Mucosa of stomach (tissue), 1 donor: ENCODE results near the gene PTPRR.

Source experiments
- H3K27me3 ChIP-seq: one replicate; pipeline ENCODE4 v1.7.0; 2013; ENCODE audit warnings: mild to moderate bottlenecking, low read length; ENCODE audit not compliant: control insufficient read depth, insufficient read depth
- H3K36me3 ChIP-seq: one replicate; pipeline ENCODE4 v1.7.0; 2013; ENCODE audit warnings: low read length; ENCODE audit not compliant: control insufficient read depth, insufficient read depth
- H3K4me1 ChIP-seq: one replicate; pipeline ENCODE4 v1.7.0; 2013; ENCODE audit warnings: mild to moderate bottlenecking, low read length; ENCODE audit not compliant: control insufficient read depth, insufficient read depth
- H3K4me3 ChIP-seq: one replicate; pipeline ENCODE4 v1.7.0; 2013; ENCODE audit warnings: low read length
- H3K9ac ChIP-seq: one replicate; pipeline ENCODE4 v1.7.0; 2013; ENCODE audit warnings: mild to moderate bottlenecking, low read length, moderate library complexity
- H3K9me3 ChIP-seq: one replicate; pipeline ENCODE4 v1.7.0; 2013; ENCODE audit warnings: mild to moderate bottlenecking, low read length, moderate library complexity; ENCODE audit not compliant: control insufficient read depth
- donor health status: Pancreatic carcinoma.

Gene PTPRR

DNA sequence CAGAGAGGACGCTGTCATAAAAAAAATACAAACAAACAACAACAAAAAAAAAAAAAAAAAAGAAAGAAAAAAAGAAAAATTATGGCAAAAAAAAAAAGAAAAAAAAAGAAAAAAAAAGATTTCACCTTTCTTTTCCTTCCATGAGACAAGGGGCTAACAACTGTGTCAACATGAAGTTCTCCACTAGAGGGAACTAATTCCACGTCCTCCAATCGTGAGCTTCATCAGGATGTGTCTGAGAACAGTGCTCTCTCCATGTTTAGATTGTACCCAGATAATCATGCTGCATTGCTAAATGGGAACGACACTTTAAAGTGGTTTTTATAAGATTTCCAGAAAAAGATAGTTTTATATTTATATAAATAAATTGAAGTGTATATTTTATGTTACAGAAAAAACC is 187.2 kb downstream of the PTPRR start:
- Histone ChIP-seq H3K4me1 (peaks cover 15% of the 10 kb centered on the region), H3K36me3 (no peaks in the 10 kb centered on the region), H3K9me3 (no peaks in the 10 kb centered on the region), H3K4me3 (no peak overlapping the region), H3K27me3 (no peaks in the 10 kb centered on the region), H3K9ac (no peak overlapping the region)

DNA sequence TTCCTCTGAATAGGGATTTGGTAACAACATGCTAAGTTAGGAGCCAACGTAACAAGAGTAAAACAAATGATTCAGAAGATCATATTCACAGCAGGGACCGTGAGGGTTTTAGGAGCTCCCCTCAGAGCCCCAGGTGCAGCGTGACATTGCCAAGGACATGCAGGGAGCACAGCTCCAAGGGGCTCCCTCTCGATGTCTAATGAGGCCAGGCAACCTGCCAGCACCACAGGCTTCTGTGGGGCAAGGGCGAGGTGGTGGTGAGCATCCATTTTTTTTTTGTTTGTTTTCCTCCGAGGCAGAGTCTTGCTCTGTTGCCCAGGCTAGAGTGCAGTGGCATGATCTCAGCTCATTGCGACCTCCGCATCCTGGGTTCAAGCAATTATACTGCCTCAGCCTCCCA is 188.3 kb downstream of the PTPRR start:
- Histone ChIP-seq H3K4me3 (no peak overlapping the region), H3K4me1 (peaks cover 15% of the 10 kb centered on the region), H3K36me3 (no peaks in the 10 kb centered on the region), H3K27me3 (no peaks in the 10 kb centered on the region), H3K9me3 (no peaks in the 10 kb centered on the region), H3K9ac (no peak overlapping the region)

DNA sequence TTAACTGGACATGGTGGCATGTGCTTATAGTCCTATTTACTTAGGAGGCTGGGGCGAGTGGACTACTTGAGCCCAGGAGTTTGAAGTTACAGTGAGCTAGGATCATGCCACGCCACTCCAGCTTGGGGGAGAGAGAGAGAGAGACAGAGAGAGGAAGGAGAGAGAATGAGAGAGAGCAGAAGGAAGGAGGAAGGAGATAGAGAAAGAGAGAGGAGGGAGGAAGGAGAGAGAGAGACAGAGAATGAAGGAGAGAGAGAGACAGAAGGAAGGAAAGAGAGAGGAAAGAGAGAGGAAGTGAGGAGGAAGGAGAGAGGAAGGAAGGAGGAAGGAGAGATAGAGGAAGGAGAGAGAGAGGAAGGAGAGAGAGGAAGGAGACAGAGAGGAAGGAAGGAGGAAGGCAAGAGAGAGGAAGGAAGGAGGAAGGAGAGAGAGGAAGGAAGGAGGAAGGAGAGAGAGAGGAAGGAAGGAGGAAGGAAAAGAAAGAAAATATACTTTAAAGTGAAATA is 189.8 kb downstream of the PTPRR start:
- Histone ChIP-seq H3K9me3 (no peaks in the 10 kb centered on the region), H3K4me3 (no peak overlapping the region), H3K9ac (no peak overlapping the region), H3K4me1 (no peaks in the 10 kb centered on the region), H3K27me3 (no peaks in the 10 kb centered on the region), H3K36me3 (no peaks in the 10 kb centered on the region)

DNA sequence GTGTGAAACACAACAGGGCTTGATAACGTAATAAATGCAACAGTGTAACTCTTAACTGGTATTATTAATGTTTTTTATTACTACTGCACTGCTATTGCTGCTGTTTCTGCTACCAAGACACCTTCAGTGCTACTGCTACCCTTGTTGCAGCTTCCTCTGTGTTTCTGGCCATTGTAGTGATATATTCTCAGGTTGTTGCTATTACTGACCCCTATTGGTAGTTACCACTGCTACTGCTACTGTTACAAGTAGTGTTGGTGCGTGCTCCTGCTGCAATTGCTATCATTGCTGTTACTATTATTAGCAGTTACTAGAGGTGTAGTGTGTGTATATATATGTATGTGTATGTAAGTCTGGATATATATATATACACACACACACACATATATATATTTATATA is 196.1 kb downstream of the PTPRR start:
- Histone ChIP-seq H3K27me3 (no peaks in the 10 kb centered on the region), H3K4me3 (no peak overlapping the region), H3K9me3 (no peaks in the 10 kb centered on the region), H3K4me1 (no peaks in the 10 kb centered on the region), H3K9ac (no peak overlapping the region), H3K36me3 (no peaks in the 10 kb centered on the region)

DNA sequence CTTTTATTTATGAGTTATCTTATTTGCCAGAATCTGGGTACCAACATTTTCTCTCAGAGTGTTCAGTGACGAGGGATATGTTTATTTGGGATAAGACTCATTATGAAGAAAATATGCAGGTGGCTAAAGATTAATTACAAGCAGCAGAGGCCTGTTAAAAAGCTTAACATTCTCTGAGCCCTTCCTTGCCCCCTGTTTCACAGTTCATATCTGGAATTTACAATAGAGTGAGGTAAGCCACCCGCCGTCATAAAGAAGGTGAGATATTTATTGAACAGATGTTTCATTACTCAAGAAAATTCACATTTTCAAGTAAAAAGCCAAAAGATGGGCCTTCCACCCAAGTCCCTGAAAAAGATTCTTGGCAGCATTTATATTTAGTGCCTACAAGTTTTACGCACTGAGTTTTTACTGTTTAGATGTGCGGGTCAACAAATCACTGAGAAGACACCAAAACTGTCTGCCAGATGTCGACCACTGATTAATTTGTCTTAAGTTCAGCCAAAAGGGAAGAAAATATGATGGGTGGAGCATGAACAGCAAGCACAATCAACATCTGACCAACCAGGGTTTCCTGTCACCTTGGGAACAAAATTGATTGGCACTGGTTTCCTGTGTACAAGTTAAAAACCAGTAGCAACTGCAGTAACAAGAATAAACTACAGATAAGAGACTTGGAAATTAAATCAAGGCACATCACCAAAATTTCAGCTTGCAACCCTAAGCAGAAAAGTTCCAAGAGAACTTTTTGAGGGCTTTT is 197.8 kb downstream of the PTPRR start:
- no peak overlapping the region for H3K4me3 ChIP-seq
- no peaks in the 10 kb centered on the region for H3K27me3 ChIP-seq
- no peaks in the 10 kb centered on the region for H3K9me3 ChIP-seq
- H3K9ac ChIP-seq: no peak overlapping the region
- no peaks in the 10 kb centered on the region for H3K4me1 ChIP-seq
- no peaks in the 10 kb centered on the region for H3K36me3 ChIP-seq

DNA sequence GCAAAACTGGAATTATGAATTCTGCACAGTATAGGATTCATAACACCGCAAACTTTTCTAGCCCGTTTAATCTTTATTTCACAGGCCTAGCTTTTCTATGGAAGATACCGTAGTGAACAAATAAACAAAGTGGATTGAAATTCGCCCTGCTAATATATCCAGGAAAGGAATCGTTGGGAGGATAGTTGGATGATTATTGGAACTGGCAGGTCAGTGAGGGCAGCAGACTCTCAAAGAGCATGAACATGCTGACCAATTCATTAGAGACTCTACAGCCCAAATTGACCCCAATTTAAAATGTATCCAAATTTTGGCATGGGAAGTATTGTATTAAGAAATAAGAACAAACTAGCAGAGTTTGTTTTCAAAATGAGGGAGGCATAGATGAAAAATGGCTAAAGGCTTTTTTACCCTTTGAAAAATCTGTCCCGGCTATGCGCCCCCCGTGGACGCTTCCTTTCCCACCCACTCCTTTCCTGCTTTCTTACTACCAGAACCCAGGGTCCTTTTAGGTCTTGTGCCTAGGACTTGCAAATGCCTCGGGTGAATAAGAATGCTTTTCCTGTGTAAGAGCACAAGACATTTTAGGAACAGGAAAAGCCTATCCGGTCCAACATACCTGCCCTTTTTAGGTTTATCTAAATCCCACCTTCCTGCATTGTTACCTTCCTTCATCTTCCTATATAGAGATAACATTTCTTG is 198.7 kb downstream of the PTPRR start:
- no peaks in the 10 kb centered on the region for H3K36me3 ChIP-seq
- H3K4me3 ChIP-seq: no peak overlapping the region
- no peak overlapping the region for H3K9ac ChIP-seq
- H3K27me3 ChIP-seq: no peaks in the 10 kb centered on the region
- no peaks in the 10 kb centered on the region for H3K4me1 ChIP-seq
- no peaks in the 10 kb centered on the region for H3K9me3 ChIP-seq

DNA sequence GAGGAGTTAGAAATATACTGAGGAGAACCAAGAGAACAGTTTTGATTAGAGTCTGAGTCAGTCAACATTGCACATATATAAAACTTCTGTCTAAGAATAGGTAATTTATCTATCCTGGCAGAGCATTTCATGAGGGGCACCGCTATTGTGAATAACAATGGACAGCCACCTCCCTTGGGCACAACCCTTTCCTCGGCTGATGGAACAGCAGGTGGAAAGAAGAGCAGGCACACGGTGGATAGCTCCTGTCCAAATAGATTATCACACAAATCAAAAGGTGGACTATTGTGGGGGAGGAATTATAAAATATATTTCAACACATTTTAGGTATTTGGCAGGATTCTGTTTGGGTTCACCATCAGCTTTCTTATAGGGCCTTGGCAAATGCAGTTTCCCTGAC is 199.3 kb downstream of the PTPRR start:
- no peaks in the 10 kb centered on the region for H3K9me3 ChIP-seq
- H3K27me3 ChIP-seq: no peaks in the 10 kb centered on the region
- no peaks in the 10 kb centered on the region for H3K4me1 ChIP-seq

DNA sequence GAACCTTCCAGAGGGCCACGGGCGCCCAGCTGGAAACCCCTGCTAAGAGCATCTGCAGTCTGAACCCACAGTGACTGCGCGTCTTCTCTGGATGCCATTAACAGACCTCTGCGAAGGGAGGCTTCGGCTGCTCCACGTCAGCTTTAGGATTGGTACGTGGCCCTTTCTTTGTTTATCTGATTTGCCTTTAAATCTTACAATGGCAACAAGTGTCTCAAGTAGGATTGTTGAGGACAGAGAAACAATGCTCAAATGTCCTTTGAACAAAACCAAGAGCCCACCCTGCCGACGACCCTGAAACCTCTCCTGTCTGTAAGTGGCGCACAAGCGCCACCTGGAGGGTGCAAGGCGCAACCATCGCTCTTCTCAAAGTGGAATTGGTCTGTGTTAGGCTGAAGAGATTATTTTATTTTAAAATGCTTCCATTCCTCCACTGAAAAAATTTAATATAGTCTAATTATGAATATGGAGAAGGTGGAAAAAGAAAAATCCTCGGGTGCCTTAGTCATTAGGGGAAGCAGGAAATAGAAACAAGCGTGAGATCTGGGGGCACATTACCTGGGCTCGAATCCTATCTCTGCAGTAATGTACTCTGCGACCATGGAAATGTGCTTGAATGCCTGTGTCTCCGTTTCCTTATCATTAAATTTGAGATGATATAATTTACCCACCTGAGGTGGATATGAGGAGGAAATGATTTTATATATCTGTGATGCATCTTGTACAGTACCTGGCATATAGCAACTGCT is 200.7 kb downstream of the PTPRR start:
- H3K4me3 ChIP-seq: no peak overlapping the region
- no peaks in the 10 kb centered on the region for H3K4me1 ChIP-seq
- H3K27me3 ChIP-seq: no peaks in the 10 kb centered on the region
- H3K9ac ChIP-seq: no peak overlapping the region
- no peaks in the 10 kb centered on the region for H3K36me3 ChIP-seq
- H3K9me3 ChIP-seq: no peaks in the 10 kb centered on the region

More for the DNA sequence above, 199.3 kb downstream of the PTPRR start:
- no peaks in the 10 kb centered on the region for H3K36me3 ChIP-seq
- H3K4me3 ChIP-seq: no peak overlapping the region
- no peak overlapping the region for H3K9ac ChIP-seq

DNA sequence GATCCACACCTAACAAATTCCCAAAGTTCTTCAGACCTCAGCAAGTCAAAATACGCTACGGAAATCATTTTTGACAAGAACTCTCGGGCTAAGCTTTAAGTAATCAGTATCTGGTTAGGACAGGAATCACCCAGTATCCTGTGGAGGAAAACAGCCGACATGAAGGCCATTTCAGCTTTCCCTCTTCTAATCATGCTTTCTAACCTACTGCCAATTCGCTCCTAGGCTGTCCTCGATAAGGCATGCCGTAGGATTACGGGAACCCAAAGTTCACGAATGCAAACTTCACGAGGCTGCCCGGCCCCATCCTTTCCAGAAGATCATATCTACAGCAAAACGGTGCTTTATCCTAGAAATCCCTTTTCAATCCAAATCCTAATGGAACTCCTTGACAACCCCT is 201.5 kb downstream of the PTPRR start:
- Histone ChIP-seq H3K4me1 (no peaks in the 10 kb centered on the region), H3K36me3 (no peaks in the 10 kb centered on the region), H3K27me3 (no peaks in the 10 kb centered on the region), H3K9me3 (no peaks in the 10 kb centered on the region), H3K4me3 (no peak overlapping the region), H3K9ac (no peak overlapping the region)

DNA sequence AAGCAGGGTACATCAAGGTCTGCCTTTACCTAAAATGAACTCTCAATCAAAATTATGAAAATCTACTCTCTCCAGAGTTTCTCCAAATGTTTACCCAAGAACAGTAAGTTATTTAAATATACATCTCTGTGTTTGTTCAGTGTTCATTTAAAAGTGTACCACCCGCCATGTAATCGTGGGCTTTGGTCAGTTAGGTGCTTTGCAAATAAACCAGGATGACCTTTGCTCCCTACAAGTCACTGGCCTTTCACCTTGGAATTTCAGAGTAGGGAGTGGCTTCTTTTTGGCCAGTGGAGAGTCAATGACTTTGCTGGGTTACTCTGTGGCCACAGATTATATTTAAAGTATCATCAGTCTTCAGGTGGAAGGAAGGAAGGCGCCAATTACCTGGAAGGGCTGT is 208.7 kb downstream of the PTPRR start:
- no peak overlapping the region for H3K4me3 ChIP-seq

DNA sequence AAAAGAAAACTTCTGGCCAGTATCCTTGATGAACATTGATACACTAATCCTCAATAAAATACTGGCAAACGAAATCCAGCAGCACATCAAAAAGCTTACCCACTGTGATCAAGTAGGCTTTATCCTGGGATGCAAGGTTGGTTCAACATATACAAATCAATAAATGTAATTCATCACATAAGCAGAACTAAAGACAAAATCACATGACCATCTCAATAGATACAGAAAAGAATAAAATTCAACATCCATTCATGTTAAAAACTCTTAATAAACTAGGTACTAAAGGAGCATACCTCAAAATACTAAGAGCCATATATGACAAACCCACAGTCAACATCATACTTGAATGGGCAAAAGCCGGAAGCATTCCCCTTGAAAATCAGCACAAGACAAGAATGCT is 211.5 kb downstream of the PTPRR start:
- H3K9ac ChIP-seq: no peak overlapping the region
- H3K9me3 ChIP-seq: no peaks in the 10 kb centered on the region
- no peak overlapping the region for H3K4me3 ChIP-seq
- no peaks in the 10 kb centered on the region for H3K27me3 ChIP-seq
- H3K4me1 ChIP-seq: peaks cover 7% of the 10 kb centered on the region
- no peaks in the 10 kb centered on the region for H3K36me3 ChIP-seq

More for the DNA sequence above, 208.7 kb downstream of the PTPRR start:
- no peaks in the 10 kb centered on the region for H3K36me3 ChIP-seq
- peaks cover 7% of the 10 kb centered on the region for H3K4me1 ChIP-seq
- H3K27me3 ChIP-seq: no peaks in the 10 kb centered on the region
- no peaks in the 10 kb centered on the region for H3K9me3 ChIP-seq
- H3K9ac ChIP-seq: no peak overlapping the region

DNA sequence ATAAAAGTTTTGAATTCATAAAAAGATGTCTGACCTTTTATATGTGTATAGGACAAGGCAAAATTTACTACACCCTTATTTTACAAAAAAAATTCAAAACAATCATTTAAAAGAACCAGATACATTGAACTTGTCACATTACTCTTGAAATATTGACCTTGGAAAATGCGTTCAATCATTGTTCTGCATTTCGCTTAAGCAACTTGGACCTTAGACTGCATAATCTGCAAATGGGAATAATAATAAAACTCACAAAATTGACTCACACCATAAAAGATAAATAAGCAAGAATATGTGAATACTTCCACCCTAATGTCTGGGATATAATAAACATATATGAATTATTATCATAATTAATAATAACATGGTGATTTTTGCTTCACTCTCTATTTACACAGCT is 213.9 kb downstream of the PTPRR start:
- no peaks in the 10 kb centered on the region for H3K36me3 ChIP-seq
- no peak overlapping the region for H3K9ac ChIP-seq
- no peaks in the 10 kb centered on the region for H3K4me1 ChIP-seq
- H3K4me3 ChIP-seq: no peak overlapping the region
- no peaks in the 10 kb centered on the region for H3K27me3 ChIP-seq
- H3K9me3 ChIP-seq: no peaks in the 10 kb centered on the region
